BE2C (cell line): ENCODE results near the gene TEK.

Experiments
- DNase-seq: peaks from one replicate; pipeline ENCODE4 v3.0.0-alpha.2; 2020
- H3K27me3 ChIP-seq: fragments of 250-450 bp; sonication (Bioruptor Pico); 2 replicates; pipeline ENCODE4 v1.5.1; 2020; ENCODE audit warnings: mild to moderate bottlenecking
- H3K36me3 ChIP-seq: fragments of 250-450 bp; sonication (Bioruptor Pico); 2 replicates; pipeline ENCODE4 v1.5.1; 2020; ENCODE audit warnings: mild to moderate bottlenecking
- H3K4me1 ChIP-seq: fragments of 250-450 bp; sonication (Bioruptor Pico); 2 replicates; pipeline ENCODE4 v1.5.1; 2020
- H3K4me3 ChIP-seq: 2 replicates; pipeline ENCODE4 v1.5.1; 2011; ENCODE audit warnings: low read depth, low read length
- H3K9me3 ChIP-seq: fragments of 250-450 bp; sonication (Bioruptor Pico); 2 replicates; pipeline ENCODE4 v1.5.1; 2020
- TF ChIP-seq, protein P1 (sequence below): IDR thresholded peaks from 2 replicates; pipeline ENCODE4 v1.5.1; 2012; ENCODE audit warnings: mild to moderate bottlenecking, low read depth, low read length

TEK gene

DNA sequence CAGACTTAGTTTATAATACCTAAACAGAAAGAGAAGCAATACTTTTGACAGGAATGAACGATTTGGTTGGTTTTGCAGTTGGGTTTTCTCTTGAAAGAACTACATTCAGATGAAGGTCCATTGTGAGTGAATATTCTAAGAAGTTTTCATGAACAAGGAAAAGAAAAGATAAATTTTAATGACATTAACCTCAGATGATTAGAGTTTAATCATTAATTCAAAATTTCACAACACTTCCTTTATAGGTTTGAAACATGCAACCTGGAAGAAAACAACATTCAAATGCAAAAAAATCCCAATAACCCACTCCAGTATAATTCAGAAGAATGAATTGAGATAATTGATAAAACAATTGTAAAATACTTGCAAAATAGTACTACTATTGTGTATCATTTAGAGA lies 164.2 kb downstream of the TEK start:
- TF ChIP-seq, protein P1, sequence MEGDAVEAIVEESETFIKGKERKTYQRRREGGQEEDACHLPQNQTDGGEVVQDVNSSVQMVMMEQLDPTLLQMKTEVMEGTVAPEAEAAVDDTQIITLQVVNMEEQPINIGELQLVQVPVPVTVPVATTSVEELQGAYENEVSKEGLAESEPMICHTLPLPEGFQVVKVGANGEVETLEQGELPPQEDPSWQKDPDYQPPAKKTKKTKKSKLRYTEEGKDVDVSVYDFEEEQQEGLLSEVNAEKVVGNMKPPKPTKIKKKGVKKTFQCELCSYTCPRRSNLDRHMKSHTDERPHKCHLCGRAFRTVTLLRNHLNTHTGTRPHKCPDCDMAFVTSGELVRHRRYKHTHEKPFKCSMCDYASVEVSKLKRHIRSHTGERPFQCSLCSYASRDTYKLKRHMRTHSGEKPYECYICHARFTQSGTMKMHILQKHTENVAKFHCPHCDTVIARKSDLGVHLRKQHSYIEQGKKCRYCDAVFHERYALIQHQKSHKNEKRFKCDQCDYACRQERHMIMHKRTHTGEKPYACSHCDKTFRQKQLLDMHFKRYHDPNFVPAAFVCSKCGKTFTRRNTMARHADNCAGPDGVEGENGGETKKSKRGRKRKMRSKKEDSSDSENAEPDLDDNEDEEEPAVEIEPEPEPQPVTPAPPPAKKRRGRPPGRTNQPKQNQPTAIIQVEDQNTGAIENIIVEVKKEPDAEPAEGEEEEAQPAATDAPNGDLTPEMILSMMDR: no peak
- Histone ChIP-seq H3K36me3 (no peaks in the 10 kb centered on the region), H3K27me3 (no peaks in the 10 kb centered on the region), H3K4me1 (no peaks in the 10 kb centered on the region), H3K4me3 (no peak overlapping the region), H3K9me3 (no peaks in the 10 kb centered on the region)
- no peak for DNase-seq

DNA sequence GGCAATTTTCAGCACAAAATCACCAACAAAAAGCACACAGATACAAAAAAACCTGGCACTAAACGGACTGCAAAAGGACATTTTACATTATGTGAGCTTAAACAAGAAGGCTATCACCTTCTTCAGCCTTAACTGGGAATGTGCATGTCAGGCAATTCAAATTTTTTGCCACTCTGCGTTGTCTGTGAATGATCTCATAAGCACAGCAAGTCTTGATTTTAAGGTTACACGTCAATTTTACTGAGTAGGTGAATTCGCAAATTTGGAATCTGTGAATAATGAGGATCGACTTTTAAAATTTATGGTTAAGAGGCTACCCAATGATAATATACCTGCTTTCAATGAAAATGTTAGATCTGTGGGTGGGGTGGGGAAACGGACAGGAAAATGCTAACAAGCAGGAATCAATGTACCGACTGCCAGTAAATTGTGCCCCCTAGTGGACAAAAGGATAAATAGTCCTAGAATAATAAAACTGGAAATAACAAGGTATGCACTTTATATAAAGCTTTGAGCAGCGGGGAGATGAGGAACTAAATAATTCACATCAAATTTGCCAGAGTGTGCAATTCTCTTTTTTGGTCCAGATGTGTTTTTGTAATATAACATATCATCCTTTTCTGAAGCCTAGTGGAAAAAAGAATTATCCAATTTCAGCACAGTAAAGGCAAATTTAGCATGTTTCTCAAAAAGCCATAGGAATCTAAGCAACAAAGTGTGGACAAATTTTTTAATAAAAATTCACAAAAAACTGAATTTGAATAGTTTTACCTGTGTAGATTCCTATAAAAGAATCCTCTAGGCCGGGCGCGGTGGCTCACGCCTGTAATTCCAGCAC lies 167.4 kb downstream of the TEK start:
- TF ChIP-seq, protein P1: peak; percentile 81
- H3K4me3 ChIP-seq: no peak overlapping the region
- H3K27me3 ChIP-seq: 0 out of 2 replicates have a peak, but pooled peaks cover 2% of the 10 kb centered on the region
- DNase-seq: peak; percentile 15
- no peaks in the 10 kb centered on the region for H3K9me3 ChIP-seq
- no peaks in the 10 kb centered on the region for H3K4me1 ChIP-seq
- H3K36me3 ChIP-seq: no peaks in the 10 kb centered on the region

DNA sequence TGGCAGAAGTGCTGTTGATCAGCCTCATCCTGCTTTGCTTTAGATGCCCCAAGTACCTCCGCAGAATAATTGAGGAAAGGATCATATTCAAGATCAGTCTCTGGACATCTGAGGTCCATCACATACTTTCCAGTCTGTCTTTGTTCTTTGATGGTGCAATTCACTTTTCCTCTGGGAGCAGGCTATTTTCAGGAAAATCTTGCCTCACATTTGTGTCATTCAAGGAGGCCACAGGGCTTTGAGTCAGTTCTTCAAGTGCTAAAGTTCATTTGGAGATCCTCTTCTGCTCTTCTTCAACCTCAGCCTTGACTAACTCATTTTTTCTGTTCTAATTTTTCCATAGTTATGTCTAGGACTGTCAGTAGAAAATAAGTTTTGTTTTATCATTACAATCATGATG lies 169.3 kb downstream of the TEK start:
- Histone ChIP-seq H3K4me3 (no peak overlapping the region), H3K27me3 (0 out of 2 replicates have a peak, but pooled peaks cover 5% of the 10 kb centered on the region), H3K36me3 (no peaks in the 10 kb centered on the region), H3K4me1 (no peaks in the 10 kb centered on the region), H3K9me3 (no peaks in the 10 kb centered on the region)
- no peak for DNase-seq
- TF ChIP-seq, protein P1: no peak

DNA sequence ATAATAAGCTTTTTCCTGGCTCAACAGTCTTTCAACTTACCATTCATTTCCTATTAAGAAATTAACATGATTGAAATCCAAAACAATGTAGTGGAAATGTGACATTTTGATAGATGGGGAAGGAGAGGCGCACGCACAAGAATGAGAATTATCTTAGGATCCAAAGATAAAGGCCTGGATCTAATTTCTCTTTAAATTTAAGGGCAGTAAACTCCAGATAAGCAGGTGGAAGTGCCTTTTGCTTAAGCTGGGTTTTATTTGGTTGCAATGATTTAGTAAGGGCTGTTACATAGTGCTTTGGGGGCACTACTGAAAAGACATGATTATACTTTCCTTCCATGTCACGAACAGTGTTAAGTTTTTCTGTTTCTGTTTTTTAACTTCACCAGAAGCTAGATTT lies 170.6 kb downstream of the TEK start:
- TF ChIP-seq, protein P1: no peak
- no peak overlapping the region for H3K4me3 ChIP-seq
- no peaks in the 10 kb centered on the region for H3K4me1 ChIP-seq
- 0 out of 2 replicates have a peak, but pooled peaks cover 5% of the 10 kb centered on the region for H3K27me3 ChIP-seq
- no peaks in the 10 kb centered on the region for H3K36me3 ChIP-seq
- H3K9me3 ChIP-seq: no peaks in the 10 kb centered on the region
- no peak for DNase-seq
